NCI-H187 (cell line): ENCODE results near the gene WWOX.

Source experiments
- DNase-seq, 2 experiments: peaks; one replicate each; lab custom pipeline; 2025; lab: John Stamatoyannopoulos, UW

Gene WWOX

DNA sequence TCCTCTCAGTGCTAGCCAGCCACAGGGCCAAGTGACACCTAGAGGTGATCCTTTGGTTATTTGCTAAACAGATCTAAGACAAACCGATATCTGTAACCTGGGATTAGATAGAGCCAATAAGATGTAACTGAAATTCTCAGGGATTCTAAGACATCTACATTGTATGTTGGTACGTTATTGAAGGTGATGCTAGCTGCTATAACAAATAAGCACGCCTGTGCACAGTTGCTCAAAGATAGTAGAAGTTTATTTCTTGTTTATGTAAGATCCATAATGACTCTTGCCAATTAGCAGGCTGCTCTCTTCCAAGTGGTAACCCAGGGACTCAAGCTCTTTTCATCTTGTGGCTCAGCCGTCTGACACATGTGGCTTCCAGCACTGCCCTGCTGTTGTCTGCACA is 370.3 kb downstream of the WWOX start:
- no peak for DNase-seq

DNA sequence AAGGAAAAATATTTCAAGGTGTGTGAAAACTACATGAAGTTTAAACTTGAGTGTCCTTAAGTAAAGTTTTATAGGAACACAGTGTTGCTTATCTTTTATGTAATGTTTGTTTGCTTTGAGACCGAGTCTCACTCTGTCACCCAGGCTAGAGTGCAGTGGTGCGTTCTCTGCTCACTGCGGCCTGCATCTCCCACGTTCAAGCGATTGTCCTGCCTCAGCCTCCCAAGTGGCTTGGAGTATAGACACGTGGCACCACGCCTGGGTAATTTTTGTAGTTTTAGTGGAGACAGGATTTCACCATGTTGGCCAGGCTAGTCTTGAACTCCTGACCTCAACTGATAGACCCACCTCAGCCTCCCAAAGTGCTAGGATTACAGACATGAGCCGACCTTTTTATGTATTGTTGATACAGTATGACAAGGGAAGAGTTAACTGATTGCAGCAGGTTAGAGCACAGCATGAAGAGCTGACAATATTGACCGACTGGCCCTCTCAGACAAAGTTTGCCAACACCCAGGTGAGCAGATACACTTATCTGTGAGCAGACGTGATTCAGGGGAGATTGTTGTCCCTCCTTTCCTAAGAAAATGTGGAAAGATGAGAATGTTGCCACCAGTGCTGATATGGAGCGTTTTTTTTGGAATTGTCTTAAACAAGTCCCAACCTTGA is 373.7 kb downstream of the WWOX start:
- no peak for DNase-seq

GRCh38 chr16:78474762-78475161 is 375.3 kb downstream of the WWOX start:
- DNase-seq: no peak

GRCh38 chr16:78476615-78477014 is 377.2 kb downstream of the WWOX start:
- DNase-seq: no peak

DNA sequence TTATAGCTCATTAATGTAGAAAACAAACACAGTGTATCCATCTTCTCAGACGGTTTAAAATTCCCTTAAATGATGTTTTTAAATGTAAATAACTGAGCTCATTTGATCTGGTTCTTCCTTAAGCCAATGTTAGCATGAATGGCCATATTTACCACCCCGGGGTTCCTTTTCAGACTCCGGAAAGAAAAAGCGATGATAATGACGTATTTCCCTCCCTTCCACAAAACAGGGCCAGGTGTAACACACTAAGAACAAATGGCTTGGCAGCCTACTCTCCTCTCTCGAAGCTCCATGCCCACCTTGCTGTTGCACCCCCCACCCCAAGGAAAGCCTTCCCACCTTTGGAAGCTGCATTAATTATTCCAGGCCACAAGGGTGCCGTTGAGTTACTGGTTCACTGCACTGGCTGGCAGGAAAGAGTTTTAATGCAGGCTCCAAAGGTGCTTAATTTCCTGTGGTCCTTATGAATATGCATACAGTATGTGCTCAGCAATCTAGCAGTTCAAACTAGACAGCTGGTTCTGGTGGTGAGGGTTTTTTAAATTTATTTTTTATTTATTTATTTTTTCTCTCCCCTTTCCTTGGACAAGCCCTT is 378.9 kb downstream of the WWOX start:
- DNase-seq: no peak

DNA sequence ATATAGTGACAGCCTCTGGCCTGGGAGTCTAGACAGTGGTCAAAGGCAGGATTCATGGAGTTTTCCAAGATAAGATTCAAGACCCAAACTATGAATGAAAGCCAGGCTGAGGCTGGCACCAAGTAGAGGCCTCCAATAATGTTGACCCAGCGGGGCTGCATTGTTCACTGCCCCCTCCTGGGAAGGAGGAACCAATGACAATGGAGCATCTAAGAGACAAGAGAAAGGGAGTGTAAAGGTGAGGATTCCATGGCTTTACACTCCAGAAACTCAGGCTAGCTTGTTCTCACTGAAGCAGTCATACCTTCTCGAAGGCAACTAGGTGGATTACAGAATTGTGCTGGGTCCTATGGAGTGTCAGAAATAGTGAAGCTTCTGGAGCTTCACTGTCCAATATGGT is 380.3 kb downstream of the WWOX start:
- no peak for DNase-seq

DNA sequence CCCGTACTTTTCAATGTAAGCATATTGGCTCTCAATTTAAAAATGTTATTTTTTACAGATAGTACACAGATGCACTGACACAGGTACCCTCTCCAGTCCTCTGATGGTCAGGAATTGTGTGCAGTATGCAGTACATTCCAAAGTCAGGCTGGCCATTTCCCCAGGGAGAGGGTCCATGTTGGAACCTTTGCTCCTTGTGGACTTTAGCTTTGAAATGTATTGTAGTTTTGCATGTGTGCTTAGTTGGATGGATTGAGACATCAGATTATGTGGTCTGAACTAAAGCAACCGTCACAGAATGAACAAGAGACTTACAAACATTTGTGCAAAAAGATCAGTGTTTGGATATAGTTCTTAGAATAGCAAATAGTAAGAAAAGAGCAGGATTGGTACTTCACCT is 381.1 kb downstream of the WWOX start:
- DNase-seq: no peak

DNA sequence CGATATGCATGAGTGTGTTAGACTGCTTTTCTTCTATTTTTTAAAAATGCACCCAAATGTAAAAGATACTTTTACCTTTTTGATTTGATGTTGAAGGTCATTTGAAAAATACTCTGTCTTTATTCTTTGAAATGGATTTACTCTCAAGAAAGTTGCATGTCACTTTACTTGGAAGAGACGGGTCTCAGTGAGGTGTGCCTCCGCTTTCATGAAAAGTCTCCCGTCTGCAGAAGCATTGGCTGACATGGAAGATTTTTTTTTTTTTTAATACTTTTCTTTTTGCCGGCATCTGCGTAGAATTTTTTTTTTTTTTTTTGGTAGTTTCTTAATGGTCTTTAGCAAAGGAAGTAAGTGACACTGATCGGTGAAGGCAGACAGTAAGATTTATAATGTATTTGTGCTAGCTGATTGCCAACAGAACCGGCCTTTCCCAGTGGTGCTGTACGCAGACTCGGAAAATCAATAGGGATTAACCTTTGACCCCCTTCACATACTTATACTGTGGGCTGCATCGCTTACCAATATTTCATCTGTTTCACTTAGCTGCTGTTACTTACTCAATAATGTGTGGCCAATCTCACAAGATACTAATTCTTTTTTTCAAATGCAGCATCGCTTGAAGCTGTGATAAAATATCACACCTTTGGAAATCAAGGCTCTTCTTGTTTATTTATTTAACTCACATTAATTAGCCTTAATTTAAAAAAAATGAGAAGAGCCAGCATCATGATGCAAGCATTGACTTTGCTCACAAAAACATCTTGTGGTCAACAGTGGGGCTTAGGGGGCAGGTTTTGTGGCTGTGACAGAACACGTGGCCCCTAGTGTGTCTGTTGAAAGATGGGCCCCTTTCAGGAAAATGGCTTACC is 383.9 kb downstream of the WWOX start:
- DNase-seq: no peak

- no peak for DNase-seq
Observed at GRCh38 chr16:78484509-78485058, 385.1 kb downstream of the WWOX start.

DNA sequence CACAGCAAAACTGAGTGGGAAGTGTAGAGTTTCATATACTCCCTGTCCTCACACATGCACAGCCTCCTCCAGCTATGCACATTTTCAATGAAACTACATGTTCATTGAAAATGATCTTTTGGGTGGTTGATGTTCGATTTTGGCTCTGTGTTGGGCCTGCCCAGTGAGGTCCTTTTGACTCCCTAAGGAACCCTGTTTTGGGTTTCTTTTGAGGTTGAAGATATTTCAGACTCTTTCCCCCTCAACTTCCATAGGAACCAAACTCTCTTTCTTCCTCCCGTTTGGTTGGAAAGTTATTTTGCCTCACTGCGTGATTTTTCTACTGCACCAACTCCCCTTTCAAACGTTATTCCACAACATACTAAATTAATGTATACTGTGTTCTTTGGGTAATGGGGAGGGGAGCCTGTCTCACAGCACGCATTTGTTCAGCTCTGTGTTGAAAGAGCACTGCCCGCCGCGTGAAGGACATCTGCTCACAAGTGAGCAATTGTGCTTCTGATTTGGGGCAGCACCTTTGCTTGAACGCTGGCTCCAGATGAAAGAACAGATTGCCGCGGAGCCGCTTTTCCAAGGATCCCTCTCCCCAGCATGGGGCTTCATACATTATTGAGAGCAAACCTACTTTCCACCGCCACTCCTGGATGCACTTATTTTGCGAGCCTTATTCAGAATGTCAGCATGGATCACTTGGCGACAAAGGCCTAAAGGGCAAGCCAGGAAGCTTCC is 385.9 kb downstream of the WWOX start:
- DNase-seq: no peak

DNA sequence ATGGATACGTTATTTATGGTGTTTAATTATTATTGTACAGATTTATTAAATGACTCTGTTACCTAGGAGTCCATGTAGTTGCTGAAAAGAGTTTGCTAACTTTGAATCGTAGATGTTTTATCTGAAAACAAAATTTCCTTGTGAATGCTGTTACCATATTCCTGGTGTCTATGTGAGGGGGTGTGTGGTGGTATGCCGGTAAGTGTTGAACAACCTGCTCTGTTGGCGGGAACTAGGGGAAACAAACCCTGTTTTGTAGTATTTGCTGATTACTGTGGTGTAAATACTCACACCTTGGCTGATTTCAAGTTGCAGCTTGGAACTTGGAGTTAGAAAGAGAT is 386.4 kb downstream of the WWOX start:
- DNase-seq: no peak

DNA sequence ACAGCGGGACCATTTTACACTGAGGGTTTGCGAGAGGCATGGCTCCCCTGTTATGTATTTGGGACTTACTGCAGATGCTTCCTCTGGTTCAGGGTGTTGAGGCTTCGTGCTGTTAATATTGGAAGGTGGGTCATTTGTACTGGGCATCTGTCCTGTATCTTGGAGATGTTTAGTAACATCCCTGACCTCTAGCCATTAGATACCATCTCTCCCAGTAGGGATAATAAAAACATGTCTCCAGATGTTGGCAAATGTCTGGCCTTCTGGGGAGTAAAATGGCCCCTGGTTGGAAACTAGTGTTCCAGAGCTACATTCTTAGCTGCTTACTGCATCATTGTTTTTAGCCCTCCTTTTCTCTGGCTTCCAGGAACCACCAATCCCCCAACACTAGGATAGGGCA is 388.0 kb downstream of the WWOX start:
- no peak for DNase-seq

GRCh38 chr16:78489072-78489471 is 389.6 kb downstream of the WWOX start:
- DNase-seq: no peak

- DNase-seq: no peak
Observed at GRCh38 chr16:78489631-78490030, 390.2 kb downstream of the WWOX start.

DNA sequence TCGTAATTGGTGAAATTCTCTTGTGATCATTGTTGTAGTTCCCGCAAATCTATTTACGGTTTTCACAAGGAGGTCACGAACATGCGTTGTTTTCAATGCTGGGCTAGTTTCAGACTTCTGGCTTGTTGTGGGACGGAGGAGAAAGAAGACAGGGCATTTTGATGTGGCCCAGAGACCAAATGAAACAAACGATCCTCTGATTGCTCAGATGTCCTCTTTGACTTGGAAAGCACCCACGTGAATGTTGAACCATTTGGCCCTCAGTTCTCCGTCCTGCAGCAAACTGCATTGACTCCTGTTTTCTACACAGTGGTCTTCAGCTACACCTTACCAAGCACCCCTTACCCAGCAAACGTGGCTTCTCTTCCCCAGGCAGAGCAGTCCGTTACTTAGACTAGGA is 391.0 kb downstream of the WWOX start:
- no peak for DNase-seq

DNA sequence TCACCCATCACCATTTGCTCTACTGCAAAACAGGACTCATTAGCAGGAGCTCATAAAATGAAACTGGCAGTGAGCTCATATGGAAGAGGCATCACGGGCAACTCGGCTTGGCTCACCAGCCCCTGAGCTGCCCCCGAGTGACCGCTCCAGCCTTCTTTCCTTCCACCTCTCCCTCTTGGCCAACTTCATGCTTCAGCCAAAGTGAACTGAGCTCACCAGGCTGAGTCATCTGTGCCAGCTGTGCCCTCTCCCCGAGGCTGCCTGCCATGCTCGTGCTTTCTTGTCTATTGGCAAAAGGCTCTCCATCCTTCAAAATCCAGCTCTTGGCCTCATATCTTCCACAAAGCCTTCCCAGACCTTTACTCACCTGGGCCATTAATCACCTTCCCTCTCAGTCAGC is 391.4 kb downstream of the WWOX start:
- DNase-seq: no peak

- DNase-seq: no peak
Observed at GRCh38 chr16:78493573-78493972, 394.1 kb downstream of the WWOX start.

DNA sequence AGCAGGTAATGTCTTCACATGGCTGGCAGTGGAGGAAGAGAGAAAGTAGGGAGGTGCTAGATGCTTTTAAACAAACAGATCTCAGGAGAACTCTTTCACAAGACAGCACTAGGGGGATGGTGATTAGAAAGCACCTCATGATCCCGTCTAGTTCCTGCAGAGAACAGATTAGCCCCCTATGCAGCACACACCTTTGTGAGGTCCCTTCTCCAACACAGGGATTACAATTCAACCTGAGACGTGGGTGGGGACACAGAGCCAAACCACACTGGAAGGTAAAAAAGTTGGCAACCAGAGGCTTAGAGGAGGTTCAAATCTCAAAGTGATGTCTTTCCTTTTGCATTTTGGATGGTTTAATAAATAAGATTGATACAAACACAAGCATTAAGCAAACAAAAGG is 394.7 kb downstream of the WWOX start:
- no peak for DNase-seq

DNA sequence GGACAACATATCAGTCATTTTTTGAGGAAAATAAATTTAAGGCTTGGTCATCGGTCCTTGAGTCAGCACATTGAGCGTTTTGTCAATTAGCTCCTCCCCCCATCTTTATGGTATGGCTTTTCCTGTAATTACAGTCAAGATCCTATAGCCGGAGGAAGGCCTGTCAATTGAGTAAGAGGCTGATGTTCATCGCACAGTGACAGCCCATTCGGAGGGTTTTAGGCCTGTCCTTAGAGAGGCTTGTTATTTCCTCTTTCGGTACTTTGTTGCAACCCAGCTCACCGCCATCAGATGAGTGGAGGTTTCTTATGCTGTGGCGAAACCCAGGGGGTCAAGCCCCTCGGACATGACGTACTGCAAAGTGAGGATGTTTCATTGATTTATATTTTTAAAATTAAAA is 395.2 kb downstream of the WWOX start:
- DNase-seq: no peak

DNA sequence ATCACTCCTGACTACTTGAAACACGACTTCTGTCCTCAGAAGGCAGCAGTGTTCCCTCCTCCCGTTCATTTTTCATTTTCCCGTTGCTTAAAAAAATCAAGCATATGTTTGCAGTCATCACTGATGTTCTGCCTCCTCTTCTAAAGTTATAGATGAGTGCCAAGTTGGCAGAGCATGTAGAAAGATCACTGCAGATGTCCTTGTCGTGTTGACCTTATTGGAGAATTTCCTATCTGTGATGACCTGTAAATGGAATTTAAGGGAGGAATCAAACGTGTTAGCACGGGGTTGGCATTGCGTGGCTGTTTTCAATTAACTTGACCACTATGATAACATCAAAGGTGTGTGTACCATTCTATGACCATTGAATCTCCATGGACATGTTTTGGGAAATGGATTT is 396.7 kb downstream of the WWOX start:
- DNase-seq: no peak

DNA sequence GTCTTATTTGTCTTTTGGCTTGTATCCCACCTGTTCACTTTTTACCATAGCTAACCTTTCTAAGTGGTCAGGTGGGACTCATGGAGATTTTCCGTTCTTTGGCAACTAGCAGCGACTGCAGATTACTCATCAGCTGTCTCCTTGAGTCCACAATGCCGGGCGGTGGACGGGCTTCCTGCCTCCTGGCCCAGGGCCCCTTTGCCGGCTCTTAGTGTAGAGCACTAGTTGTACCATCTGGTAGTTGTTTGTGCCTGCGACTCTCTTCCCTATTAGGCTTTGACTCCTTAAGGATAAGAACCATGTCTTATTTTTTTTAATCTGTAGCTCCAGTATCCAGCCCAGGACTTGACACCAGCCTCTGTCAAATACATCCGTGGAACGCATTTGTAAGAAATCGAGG is 399.9 kb downstream of the WWOX start:
- no peak for DNase-seq

DNA sequence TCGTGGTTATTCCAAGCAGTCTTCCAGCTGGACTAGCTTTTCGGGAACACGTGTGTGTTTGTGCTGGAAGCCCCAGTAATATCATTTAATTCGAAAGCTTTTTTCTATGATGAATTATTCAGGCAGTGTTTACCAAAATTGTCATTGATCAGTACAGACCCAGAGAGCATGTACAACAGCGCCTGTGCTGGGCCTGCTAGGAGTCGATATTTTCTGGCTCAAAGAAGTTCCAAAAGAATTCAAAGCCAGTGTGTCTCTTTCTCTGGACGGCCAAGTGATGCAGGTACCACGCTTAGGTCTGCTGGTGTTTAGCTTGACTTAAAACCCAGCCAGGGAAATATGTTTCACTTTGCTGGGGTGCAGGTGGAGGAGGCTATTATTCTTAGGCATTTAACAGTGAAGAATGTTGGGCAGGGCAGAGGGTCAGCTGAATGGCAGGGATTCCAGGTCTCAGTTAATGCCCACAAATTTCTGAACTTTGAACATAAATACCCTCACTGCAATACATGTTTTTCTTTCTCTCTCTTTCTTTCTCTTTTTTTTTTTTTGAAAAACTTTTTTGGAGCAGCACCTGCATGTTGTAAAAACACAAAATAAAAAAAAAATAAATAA is 401.3 kb downstream of the WWOX start:
- no peak for DNase-seq
